ENCODE data around the gene XDH.
A peak's percentile ranks its signal among the peaks of the same experiment; 100 is the strongest.

XDH gene

GRCh38 chr2:31324016-31324633 is 90.4 kb downstream of the XDH start:
- DNase-seq, result no peak

- DNase-seq, result no peak
Observed at GRCh38 chr2:31322371-31322770, 92.2 kb downstream of the XDH start.

GRCh38 chr2:31319406-31320175 is 95.0 kb downstream of the XDH start:
- DNase-seq, result no peak

GRCh38 chr2:31318361-31319336 is 95.9 kb downstream of the XDH start:
- DNase-seq, result peak; percentile 8 to 33

- no peak for DNase-seq
Observed at GRCh38 chr2:31317396-31317795, 97.1 kb downstream of the XDH start.

- DNase-seq, result no peak
Observed at GRCh38 chr2:31314761-31315160, 99.8 kb downstream of the XDH start.

GRCh38 chr2:31312898-31313297 is 101.6 kb downstream of the XDH start:
- DNase-seq, result no peak

- DNase-seq, result no peak
Observed at GRCh38 chr2:31304816-31305215, 109.7 kb downstream of the XDH start.

GRCh38 chr2:31302940-31303563 is 111.5 kb downstream of the XDH start:
- no peak for DNase-seq

- DNase-seq, result no peak
Observed at GRCh38 chr2:31300309-31300708, 114.2 kb downstream of the XDH start.

- DNase-seq, result no peak
Observed at GRCh38 chr2:31299547-31299946, 115.0 kb downstream of the XDH start.

GRCh38 chr2:31297751-31298150 is 116.8 kb downstream of the XDH start:
- DNase-seq, result no peak

GRCh38 chr2:31296641-31297287 is 117.8 kb downstream of the XDH start:
- DNase-seq, result no peak

GRCh38 chr2:31294196-31294595 is 120.3 kb downstream of the XDH start:
- no peak for DNase-seq

GRCh38 chr2:31287654-31288053 is 126.9 kb downstream of the XDH start:
- no peak for DNase-seq

GRCh38 chr2:31286961-31287550 is 127.5 kb downstream of the XDH start:
- no peak for DNase-seq

GRCh38 chr2:31286230-31286629 is 128.3 kb downstream of the XDH start:
- DNase-seq, result no peak

Measured in stimulated activated CD4-positive, alpha-beta T cell treated with anti-CD3 and anti-CD28 coated beads, Interleukin-4, amount 100 ng/mL, for 4 hours (primary cell).